ENCODE results near the gene UNKL. TPM values are rescaled to one million over a fixed set of nuclear protein-coding genes. Genes with fewer than 3 reads are reported as not detected.

UNKL gene
- total RNA-seq, 1 experiment from 2014 or later = 18.8 TPM

DNA sequence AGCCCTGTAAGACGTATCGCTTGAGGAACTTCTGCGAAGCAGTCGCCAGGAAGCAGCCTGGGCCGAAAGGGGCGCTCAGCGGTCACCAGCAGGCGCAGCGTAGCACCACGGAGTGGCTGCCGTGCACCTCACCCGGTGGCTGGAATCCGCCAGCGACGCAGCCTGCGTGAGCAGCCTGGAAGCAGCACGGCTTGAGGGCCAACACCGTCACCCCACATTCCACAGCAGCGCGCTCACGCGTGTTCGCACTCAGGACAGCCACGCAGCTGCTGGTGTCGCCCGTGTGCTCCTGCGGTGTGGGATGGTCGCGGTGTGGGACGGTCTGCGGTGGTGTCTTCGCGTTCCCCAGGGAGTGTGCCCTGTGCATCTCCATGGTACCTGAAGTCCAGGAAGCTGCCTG lies 95.5 kb downstream of the UNKL start:
- H3K4me3 ChIP-seq (ENCODE audit: low read length) = no peak overlapping the region
- peaks cover 40% of the 10 kb centered on the region for H3K36me3 ChIP-seq (ENCODE audit: low read depth, low read length)
- DNase-seq = no peak
- H3K9me3 ChIP-seq (ENCODE audit: low read length) = no peaks in the 10 kb centered on the region
- peaks cover 28% of the 10 kb centered on the region for H3K79me2 ChIP-seq (ENCODE audit: low read length)
- POLR2A ChIA-PET (ENCODE audit: unreplicated experiment) = no interaction called here
- CTCF ChIA-PET = no interaction called here
- no peaks in the 10 kb centered on the region for H3K27me3 ChIP-seq (ENCODE audit: low read length)
- H3K4me1 ChIP-seq (ENCODE audit: insufficient read depth, low read length) = no peaks in the 10 kb centered on the region
- no TSS peak for BruUV-seq (replicated peaks)
- TF ChIP-seq EZH2 (IDR thresholded peaks at IDR 0.05; ENCODE audit: low read length, unreplicated experiment) = no peak
- no peak for TF ChIP-seq EZH2phosphoT487 (IDR thresholded peaks at IDR 0.05; ENCODE audit: borderline replicate concordance, low read length)
- TF ChIP-seq, protein P1, sequence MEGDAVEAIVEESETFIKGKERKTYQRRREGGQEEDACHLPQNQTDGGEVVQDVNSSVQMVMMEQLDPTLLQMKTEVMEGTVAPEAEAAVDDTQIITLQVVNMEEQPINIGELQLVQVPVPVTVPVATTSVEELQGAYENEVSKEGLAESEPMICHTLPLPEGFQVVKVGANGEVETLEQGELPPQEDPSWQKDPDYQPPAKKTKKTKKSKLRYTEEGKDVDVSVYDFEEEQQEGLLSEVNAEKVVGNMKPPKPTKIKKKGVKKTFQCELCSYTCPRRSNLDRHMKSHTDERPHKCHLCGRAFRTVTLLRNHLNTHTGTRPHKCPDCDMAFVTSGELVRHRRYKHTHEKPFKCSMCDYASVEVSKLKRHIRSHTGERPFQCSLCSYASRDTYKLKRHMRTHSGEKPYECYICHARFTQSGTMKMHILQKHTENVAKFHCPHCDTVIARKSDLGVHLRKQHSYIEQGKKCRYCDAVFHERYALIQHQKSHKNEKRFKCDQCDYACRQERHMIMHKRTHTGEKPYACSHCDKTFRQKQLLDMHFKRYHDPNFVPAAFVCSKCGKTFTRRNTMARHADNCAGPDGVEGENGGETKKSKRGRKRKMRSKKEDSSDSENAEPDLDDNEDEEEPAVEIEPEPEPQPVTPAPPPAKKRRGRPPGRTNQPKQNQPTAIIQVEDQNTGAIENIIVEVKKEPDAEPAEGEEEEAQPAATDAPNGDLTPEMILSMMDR (conservative IDR thresholded peaks at IDR 0.05; ENCODE audit: low read depth, low read length) = no peak
- no peak for ATAC-seq
- no peak overlapping the region for H2AFZ ChIP-seq (ENCODE audit: low read length)
- H3F3A ChIP-seq (ENCODE audit: low read length, unreplicated experiment) = no peaks in the 10 kb centered on the region
- intact Hi-C loops (cut with micrococcal nuclease) = no loop called here
- no peak overlapping the region for H3K9ac ChIP-seq (ENCODE audit: low read length)
- no peak overlapping the region for H3K4me2 ChIP-seq (ENCODE audit: low read length)
- no peaks in the 10 kb centered on the region for H3K9me2 ChIP-seq (replicated peaks; ENCODE audit: low read length)
- no peak overlapping the region for H3K27ac ChIP-seq (ENCODE audit: low read length)
- H4K20me1 ChIP-seq (ENCODE audit: low read length) = peaks cover 4% of the 10 kb centered on the region; the same call in 1 of the 2 replicates

DNA sequence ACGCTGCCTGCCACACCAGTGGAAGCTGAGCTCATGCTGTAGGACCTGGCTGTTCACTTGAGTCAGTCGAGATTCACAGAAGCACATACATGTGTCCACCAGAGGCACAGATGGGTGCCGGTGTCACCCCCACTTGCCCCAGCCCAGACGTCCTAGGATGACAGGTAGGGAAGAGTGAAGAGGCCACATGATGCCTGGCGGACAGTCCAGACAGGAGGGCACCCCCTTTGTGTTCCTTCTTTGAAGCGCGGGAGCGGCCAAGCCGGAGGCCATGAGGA lies 96.3 kb downstream of the UNKL start:
- H2AFZ ChIP-seq (ENCODE audit: low read length) = no peak overlapping the region
- H3K4me3 ChIP-seq (ENCODE audit: low read length) = no peak overlapping the region
- no peaks in the 10 kb centered on the region for H3K9me2 ChIP-seq (replicated peaks; ENCODE audit: low read length)
- H3K9ac ChIP-seq (ENCODE audit: low read length) = no peak overlapping the region
- DNase-seq (no peak), ATAC-seq (no peak)
- H3F3A ChIP-seq (ENCODE audit: low read length, unreplicated experiment) = no peaks in the 10 kb centered on the region
- H3K36me3 ChIP-seq (ENCODE audit: low read depth, low read length) = peaks cover 42% of the 10 kb centered on the region
- no peak overlapping the region for H3K4me2 ChIP-seq (ENCODE audit: low read length)
- POLR2A ChIA-PET (ENCODE audit: unreplicated experiment) = no interaction called here
- intact Hi-C loops (cut with micrococcal nuclease) = no loop called here
- no peaks in the 10 kb centered on the region for H3K27me3 ChIP-seq (ENCODE audit: low read length)
- CTCF ChIA-PET = no interaction called here
- H3K27ac ChIP-seq (ENCODE audit: low read length) = no peak overlapping the region
- H4K20me1 ChIP-seq (ENCODE audit: low read length) = peaks cover 11% of the 10 kb centered on the region
- TF ChIP-seq, protein P1 (conservative IDR thresholded peaks at IDR 0.05; ENCODE audit: low read depth, low read length) = no peak
- TF ChIP-seq EZH2phosphoT487 (IDR thresholded peaks at IDR 0.05; ENCODE audit: borderline replicate concordance, low read length) (no peak), EZH2 (IDR thresholded peaks at IDR 0.05; ENCODE audit: low read length, unreplicated experiment) (no peak)
- no TSS peak for BruUV-seq (replicated peaks)
- H3K4me1 ChIP-seq (ENCODE audit: insufficient read depth, low read length) = no peaks in the 10 kb centered on the region
- no peaks in the 10 kb centered on the region for H3K9me3 ChIP-seq (ENCODE audit: low read length)
- peaks cover 37% of the 10 kb centered on the region for H3K79me2 ChIP-seq (ENCODE audit: low read length)

DNA sequence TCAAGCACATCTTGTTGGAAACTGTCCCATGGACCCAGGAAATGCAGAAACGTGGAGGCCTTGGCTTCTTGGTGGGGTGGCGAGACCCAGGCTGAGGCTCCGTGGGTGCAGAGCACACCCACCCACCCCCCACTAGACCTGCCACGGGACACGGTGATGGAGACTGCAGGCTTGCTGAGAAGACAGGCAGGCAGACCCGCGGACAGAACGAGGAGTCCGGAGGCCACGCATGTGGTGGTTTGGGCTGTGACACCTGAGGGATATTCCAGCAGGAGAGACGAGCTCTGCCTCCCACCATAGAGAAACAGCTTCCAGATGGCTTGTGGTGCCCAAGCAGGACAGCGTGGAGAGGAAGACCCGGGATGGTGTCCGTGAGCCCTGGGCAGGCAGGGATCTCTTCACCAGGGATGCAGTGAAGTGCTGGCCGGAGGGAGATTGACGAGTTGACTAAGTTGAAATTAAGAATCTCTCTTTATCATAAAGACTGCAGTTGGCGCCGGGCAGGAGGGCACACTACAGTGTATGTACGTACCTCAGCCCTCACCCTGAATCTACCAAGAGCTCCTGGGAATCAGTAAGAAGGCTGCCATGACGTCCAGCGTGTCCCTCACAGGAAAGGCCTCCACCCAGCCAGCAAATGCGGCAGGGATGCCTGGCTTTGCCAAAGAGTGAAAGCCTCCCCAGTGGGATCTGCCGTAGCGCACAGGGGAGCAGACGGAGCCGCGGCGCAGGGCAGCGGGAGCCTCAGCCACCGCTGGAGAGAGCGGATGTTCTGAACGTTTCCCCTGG lies 96.8 kb downstream of the UNKL start:
- no peaks in the 10 kb centered on the region for H3K9me2 ChIP-seq (replicated peaks; ENCODE audit: low read length)
- peaks cover 16% of the 10 kb centered on the region for H4K20me1 ChIP-seq (ENCODE audit: low read length)
- no peak overlapping the region for H3K4me3 ChIP-seq (ENCODE audit: low read length)
- H3K9ac ChIP-seq (ENCODE audit: low read length) = no peak overlapping the region
- TF ChIP-seq EZH2 (IDR thresholded peaks at IDR 0.05; ENCODE audit: low read length, unreplicated experiment) = no peak
- TF ChIP-seq, protein P1 (conservative IDR thresholded peaks at IDR 0.05; ENCODE audit: low read depth, low read length) = no peak
- TF ChIP-seq EZH2phosphoT487 (IDR thresholded peaks at IDR 0.05; ENCODE audit: borderline replicate concordance, low read length) = no peak
- peaks cover 42% of the 10 kb centered on the region for H3K79me2 ChIP-seq (ENCODE audit: low read length)
- H3K36me3 ChIP-seq (ENCODE audit: low read depth, low read length) = peaks cover 46% of the 10 kb centered on the region
- no peaks in the 10 kb centered on the region for H3F3A ChIP-seq (ENCODE audit: low read length, unreplicated experiment)
- H3K4me1 ChIP-seq (ENCODE audit: insufficient read depth, low read length) = no peaks in the 10 kb centered on the region
- no peaks in the 10 kb centered on the region for H3K27me3 ChIP-seq (ENCODE audit: low read length)
- no TSS peak for BruUV-seq (replicated peaks)
- no peak overlapping the region for H3K27ac ChIP-seq (ENCODE audit: low read length)
- no peak for ATAC-seq
- ChIA-PET CTCF (no interaction called here), POLR2A (ENCODE audit: unreplicated experiment) (no interaction called here)
- intact Hi-C loops (cut with micrococcal nuclease) = no loop called here
- no peaks in the 10 kb centered on the region for H3K9me3 ChIP-seq (ENCODE audit: low read length)
- no peak for DNase-seq
- H3K4me2 ChIP-seq (ENCODE audit: low read length) = no peak overlapping the region
- no peak overlapping the region for H2AFZ ChIP-seq (ENCODE audit: low read length)
